Parathyroid adenoma (tissue), 2 donors: Measurements from ENCODE around the gene PROKR2.

Source experiments
- H2AFZ ChIP-seq: fragments of 300-600 bp; sonication (generic); one replicate; pipeline ENCODE4 v1.7.0; 2017; ENCODE audit warnings: antibody characterized with exemption, mild to moderate bottlenecking
- H3K27ac ChIP-seq: fragments of 300-600 bp; sonication (generic); one replicate; pipeline ENCODE4 v1.7.0; 2017
- H3K27me3 ChIP-seq: fragments of 300-600 bp; sonication (generic); one replicate; pipeline ENCODE4 v1.7.0; 2017; ENCODE audit warnings: low read length; ENCODE audit not compliant: control insufficient read depth, insufficient read depth
- H3K36me3 ChIP-seq: fragments of 300-600 bp; sonication (generic); one replicate; pipeline ENCODE4 v1.7.0; 2017; ENCODE audit warnings: low read length; ENCODE audit not compliant: control insufficient read depth, insufficient read depth
- H3K4me1 ChIP-seq: fragments of 300-600 bp; sonication (generic); one replicate; pipeline ENCODE4 v1.7.0; 2017; ENCODE audit warnings: control low read depth
- H3K4me2 ChIP-seq: fragments of 300-600 bp; sonication (generic); one replicate; pipeline ENCODE4 v1.7.0; 2017; ENCODE audit warnings: low read length
- H3K4me3 ChIP-seq: fragments of 300-600 bp; sonication (generic); one replicate; pipeline ENCODE4 v1.7.0; 2017; ENCODE audit warnings: low read depth, low read length
- H3K79me2 ChIP-seq: fragments of 300-600 bp; sonication (generic); one replicate; pipeline ENCODE4 v1.7.0; 2017; ENCODE audit warnings: control low read depth
- H3K9ac ChIP-seq: fragments of 300-600 bp; sonication (generic); one replicate; pipeline ENCODE4 v1.7.0; 2017; ENCODE audit warnings: mild to moderate bottlenecking
- H3K9me3 ChIP-seq: fragments of 300-600 bp; sonication (generic); one replicate; pipeline ENCODE4 v1.7.0; 2017; ENCODE audit warnings: low read length; ENCODE audit not compliant: control insufficient read depth
- TF ChIP-seq, protein P1 (sequence below): fragments of 300-600 bp; sonication (generic); IDR thresholded peaks from one replicate; pipeline ENCODE4 v1.7.0; 2017; ENCODE audit warnings: antibody characterized with exemption, mild to moderate bottlenecking
- donor health status: primary hyperparathyroidism.

The PROKR2 gene

DNA sequence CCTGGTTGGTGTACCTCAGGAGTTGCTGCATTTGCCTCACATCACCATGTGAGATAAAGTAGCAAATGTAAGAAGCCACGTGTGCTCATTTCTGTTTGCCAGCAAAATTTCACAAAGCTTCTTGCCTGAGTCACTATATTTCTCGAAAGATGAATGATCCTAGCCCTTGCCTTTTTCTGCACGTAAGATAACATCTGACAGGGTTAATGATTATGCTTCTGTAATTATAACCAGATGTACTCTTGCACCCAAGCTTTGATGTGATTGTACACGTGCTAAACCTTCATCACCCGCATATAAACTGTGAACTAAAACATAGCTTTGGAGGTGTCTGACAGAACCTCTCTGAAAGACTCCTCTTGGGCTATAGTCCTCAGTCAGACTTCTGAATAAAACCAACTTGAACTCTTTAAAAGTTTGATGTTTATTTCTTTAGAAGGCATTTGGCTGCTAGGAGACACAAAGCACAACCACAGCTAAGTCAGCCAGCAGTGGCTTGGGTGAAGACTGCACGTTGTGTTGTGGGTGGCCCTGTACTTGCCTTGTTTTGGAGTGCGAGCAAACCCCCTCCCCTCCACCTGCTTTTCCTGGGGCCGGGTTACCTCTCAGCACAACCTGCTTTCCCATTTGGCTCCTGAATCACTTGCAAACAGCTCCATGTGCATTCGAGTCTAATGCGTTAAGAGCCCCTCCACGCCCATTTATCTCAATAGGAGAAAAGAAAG, 19.3 kb downstream of the PROKR2 start:
- no peaks in the 10 kb centered on the region for H3K27me3 ChIP-seq
- no peak overlapping the region for H3K4me2 ChIP-seq
- H3K36me3 ChIP-seq, result no peaks in the 10 kb centered on the region
- TF ChIP-seq, protein P1, sequence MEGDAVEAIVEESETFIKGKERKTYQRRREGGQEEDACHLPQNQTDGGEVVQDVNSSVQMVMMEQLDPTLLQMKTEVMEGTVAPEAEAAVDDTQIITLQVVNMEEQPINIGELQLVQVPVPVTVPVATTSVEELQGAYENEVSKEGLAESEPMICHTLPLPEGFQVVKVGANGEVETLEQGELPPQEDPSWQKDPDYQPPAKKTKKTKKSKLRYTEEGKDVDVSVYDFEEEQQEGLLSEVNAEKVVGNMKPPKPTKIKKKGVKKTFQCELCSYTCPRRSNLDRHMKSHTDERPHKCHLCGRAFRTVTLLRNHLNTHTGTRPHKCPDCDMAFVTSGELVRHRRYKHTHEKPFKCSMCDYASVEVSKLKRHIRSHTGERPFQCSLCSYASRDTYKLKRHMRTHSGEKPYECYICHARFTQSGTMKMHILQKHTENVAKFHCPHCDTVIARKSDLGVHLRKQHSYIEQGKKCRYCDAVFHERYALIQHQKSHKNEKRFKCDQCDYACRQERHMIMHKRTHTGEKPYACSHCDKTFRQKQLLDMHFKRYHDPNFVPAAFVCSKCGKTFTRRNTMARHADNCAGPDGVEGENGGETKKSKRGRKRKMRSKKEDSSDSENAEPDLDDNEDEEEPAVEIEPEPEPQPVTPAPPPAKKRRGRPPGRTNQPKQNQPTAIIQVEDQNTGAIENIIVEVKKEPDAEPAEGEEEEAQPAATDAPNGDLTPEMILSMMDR, result no peak
- no peak overlapping the region for H3K4me3 ChIP-seq
- H3K27ac ChIP-seq, result no peak overlapping the region
- H3K79me2 ChIP-seq, result no peaks in the 10 kb centered on the region
- no peak overlapping the region for H2AFZ ChIP-seq
- no peak overlapping the region for H3K9ac ChIP-seq
- no peaks in the 10 kb centered on the region for H3K9me3 ChIP-seq
- H3K4me1 ChIP-seq, result no peaks in the 10 kb centered on the region

DNA sequence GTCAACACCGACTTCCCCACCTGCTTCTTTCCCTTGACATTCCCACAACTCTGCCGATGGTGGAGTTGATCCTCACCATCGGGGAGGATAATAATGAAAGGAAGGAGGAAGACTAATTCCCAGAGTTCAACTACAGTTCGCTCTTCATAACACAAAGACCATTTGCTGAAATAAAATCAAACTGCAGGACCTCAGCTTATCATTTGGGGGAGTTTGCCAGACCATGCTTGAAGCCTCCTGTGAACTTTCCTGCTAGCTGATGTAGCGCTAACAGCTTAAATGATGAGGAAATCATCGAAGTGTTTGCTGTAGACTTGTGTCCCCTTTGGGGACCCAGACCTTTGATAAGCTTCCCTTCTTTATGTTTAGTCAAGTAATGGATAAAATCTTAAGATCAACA, 26.2 kb downstream of the PROKR2 start:
- no peak overlapping the region for H3K4me3 ChIP-seq
- no peaks in the 10 kb centered on the region for H3K79me2 ChIP-seq
- H3K9ac ChIP-seq, result no peak overlapping the region
- no peaks in the 10 kb centered on the region for H3K36me3 ChIP-seq
- no peak overlapping the region for H3K4me2 ChIP-seq
- no peak overlapping the region for H3K27ac ChIP-seq
- no peak overlapping the region for H2AFZ ChIP-seq
- no peaks in the 10 kb centered on the region for H3K27me3 ChIP-seq
- TF ChIP-seq, protein P1, result no peak
- H3K4me1 ChIP-seq, result no peaks in the 10 kb centered on the region
- no peaks in the 10 kb centered on the region for H3K9me3 ChIP-seq

DNA sequence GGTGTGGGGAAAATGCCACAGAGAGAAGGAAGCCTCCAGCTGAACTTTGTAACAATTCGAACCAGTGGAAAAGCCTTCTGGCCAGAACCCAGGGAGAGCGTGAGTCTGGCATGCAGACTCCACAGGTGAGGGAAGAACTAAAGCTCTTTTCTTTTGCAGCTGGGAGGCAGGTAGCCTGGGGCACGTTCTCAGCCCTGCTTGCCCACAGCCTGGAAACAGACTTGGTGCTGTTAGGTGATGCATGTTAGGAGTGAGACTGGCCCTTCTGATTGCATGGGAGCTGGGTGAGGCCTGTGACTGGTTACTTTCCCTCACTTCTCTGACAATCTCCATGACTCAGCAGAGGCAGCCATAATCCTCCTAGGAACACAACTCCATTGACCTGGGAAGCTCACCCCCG, 34.2 kb downstream of the PROKR2 start:
- Histone ChIP-seq H3K9ac (no peak overlapping the region), H3K36me3 (no peaks in the 10 kb centered on the region), H3K4me3 (no peak overlapping the region), H2AFZ (no peak overlapping the region), H3K27ac (no peak overlapping the region), H3K79me2 (no peaks in the 10 kb centered on the region), H3K9me3 (no peaks in the 10 kb centered on the region), H3K4me2 (no peak overlapping the region), H3K4me1 (no peaks in the 10 kb centered on the region), H3K27me3 (no peaks in the 10 kb centered on the region)
- TF ChIP-seq, protein P1, result no peak

DNA sequence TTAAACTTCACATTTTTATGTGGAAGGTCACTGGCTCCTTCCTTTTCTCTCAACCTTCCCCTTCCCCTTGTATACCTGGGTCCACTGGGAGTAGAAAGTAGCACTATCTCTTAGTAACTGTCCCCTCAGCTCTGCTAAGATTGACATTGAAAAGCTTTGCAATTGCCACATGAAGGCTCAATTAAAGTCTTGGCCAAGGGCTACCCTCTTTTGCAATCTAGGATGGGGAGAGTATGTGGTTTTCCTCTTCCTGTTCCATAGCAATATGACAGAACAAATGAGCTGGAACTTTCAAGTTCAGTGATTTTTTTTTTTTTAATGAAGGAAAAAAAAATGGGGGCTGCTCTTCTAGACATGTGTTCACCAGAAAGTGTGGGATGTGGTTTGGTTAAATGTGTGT, 37.1 kb downstream of the PROKR2 start:
- H3K9me3 ChIP-seq, result no peaks in the 10 kb centered on the region
- H3K27me3 ChIP-seq, result no peaks in the 10 kb centered on the region
- H2AFZ ChIP-seq, result no peak overlapping the region
- H3K4me1 ChIP-seq, result no peaks in the 10 kb centered on the region
- TF ChIP-seq, protein P1, result no peak
- H3K36me3 ChIP-seq, result no peaks in the 10 kb centered on the region
- H3K4me2 ChIP-seq, result no peak overlapping the region
- H3K79me2 ChIP-seq, result no peaks in the 10 kb centered on the region
- H3K4me3 ChIP-seq, result no peak overlapping the region
- no peak overlapping the region for H3K9ac ChIP-seq
- no peak overlapping the region for H3K27ac ChIP-seq

DNA sequence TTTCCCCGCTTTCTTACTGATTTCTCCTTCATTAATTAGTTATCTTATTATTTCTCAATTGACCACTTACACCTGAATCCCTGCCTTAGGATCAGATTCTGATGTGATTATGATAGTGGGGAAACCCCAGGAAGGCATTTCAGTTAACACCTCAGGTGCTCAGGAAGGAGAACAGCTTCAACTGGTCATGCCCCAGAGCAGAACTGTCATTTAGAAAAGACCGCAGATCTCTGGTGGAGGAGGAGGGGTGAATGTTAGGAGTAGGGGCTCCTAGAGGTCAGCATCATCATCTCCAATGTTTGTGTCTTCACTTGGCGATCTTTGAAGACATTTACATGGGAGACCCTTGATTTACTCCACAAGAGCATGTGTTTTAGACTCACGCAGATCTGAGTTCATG, 44.5 kb downstream of the PROKR2 start:
- Histone ChIP-seq H3K4me1 (no peaks in the 10 kb centered on the region), H2AFZ (no peak overlapping the region), H3K27ac (no peak overlapping the region), H3K4me3 (no peak overlapping the region), H3K27me3 (no peaks in the 10 kb centered on the region), H3K9me3 (no peaks in the 10 kb centered on the region), H3K36me3 (no peaks in the 10 kb centered on the region), H3K79me2 (no peaks in the 10 kb centered on the region), H3K4me2 (no peak overlapping the region), H3K9ac (no peak overlapping the region)
- TF ChIP-seq, protein P1, result no peak
